Measurements from ENCODE around the gene TMEM41A.
"Not testable (repeated sequence)": the region's sequence is repeated elsewhere in the genome, so short reads cannot be mapped to it uniquely, and the experiment has no call there.

The TMEM41A gene

DNA sequence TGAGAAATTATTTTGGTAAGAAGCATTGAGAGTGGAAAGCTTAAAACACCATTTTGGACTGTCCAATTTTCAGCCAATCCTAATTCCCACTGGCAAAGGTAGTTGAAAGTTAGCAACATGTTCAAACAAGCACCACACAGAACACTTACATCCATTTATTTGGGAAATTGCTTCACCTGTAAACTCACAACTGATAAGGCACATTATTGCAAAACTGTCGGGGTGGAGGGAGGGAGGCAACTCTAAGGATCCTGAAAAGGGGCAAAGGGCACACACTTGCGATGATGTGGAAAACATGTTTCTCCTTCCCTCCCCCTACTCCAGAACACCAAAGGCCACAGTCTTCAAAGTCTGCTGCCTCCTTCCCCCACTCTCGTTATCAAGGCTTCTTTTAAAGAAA lies 9.4 kb downstream of the TMEM41A start:
- in situ Hi-C loops (cut with MboI; ENCODE audit: low sequenced_read_pairs), result no loop called here

- in situ Hi-C loops (cut with MboI; ENCODE audit: low sequenced_read_pairs), result no loop called here
These were observed 10.4 kb downstream of the TMEM41A start for GRCh38 chr3:185488465-185488864.

DNA sequence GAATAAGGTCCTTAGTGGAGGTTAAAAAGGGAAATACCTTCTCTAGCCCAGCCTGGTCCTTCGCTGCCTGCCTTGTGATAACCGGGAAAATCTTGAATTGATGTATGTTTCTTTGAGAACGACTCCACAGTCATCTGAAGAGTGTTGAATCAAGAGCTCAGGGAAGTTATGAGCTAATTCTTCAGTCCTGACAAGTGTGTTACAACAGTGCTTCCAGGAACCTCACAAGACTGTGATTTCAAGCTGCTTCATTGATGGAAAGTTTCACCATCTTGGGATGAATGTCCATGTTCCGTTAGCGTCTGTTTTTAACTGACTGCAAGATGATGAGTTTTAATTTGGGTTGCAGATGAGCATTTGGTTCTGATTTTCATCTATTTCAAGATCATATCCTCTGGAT lies 12.4 kb downstream of the TMEM41A start:
- in situ Hi-C loops (cut with MboI; ENCODE audit: low sequenced_read_pairs), result no loop called here

- in situ Hi-C loops (cut with MboI; ENCODE audit: low sequenced_read_pairs), result no loop called here
These were observed 14.5 kb downstream of the TMEM41A start for GRCh38 chr3:185484296-185484695.

- in situ Hi-C loops (cut with MboI; ENCODE audit: low sequenced_read_pairs), result no loop called here
These were observed 19.4 kb downstream of the TMEM41A start for GRCh38 chr3:185479373-185479945.

GRCh38 chr3:185477316-185477715 lies 21.5 kb downstream of the TMEM41A start:
- in situ Hi-C loops (cut with MboI; ENCODE audit: low sequenced_read_pairs), result no loop called here

DNA sequence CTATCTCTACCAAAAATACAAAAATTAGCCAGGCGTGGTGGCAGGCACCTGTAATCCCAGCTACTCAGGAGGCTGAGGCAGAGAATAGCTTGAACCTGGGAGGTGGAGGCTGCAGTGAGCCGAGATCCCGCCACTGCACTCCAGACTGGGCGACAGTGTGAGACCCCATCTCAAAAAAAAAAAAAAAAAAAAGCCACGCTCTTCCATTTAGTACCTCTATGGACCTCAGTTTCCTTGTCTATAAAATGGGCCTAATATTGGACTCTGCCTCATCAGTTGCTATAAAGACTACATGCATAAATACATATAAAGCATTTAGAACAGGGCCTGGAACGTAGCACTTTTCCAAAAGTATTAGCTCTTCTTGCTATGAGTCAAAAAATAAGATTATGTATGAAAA lies 23.9 kb downstream of the TMEM41A start:
- in situ Hi-C loops (cut with MboI; ENCODE audit: low sequenced_read_pairs), result not testable (repeated sequence)

GRCh38 chr3:185473290-185473815 lies 25.5 kb downstream of the TMEM41A start:
- in situ Hi-C loops (cut with MboI; ENCODE audit: low sequenced_read_pairs), result no loop called here

- in situ Hi-C loops (cut with MboI; ENCODE audit: low sequenced_read_pairs), result no loop called here
These were observed 28.5 kb downstream of the TMEM41A start for GRCh38 chr3:185470323-185470722.

DNA sequence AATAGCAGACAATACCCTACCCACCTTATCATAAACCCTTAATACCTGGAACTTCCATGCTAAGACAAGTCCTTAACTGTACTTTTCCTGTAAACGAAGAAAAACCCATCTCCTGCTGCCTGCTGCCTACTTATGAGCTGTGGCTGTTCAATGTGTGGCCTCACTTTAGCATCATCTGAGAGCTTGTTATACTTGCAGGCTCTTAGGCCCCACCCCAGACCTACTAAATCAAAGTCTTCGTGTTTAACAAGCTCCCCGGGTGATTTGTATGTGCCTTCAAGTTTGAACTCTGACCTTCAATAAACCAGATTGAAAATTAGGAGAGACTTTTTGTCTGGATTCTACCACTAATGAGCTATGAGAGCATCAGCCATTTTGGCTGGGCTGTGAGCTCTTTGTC lies 29.3 kb downstream of the TMEM41A start:
- in situ Hi-C loops (cut with MboI; ENCODE audit: low sequenced_read_pairs), result no loop called here

- in situ Hi-C loops (cut with MboI; ENCODE audit: low sequenced_read_pairs), result not testable (repeated sequence)
These were observed 32.7 kb downstream of the TMEM41A start for GRCh38 chr3:185466123-185466522.

GRCh38 chr3:185465471-185465870 lies 33.4 kb downstream of the TMEM41A start:
- in situ Hi-C loops (cut with MboI; ENCODE audit: low sequenced_read_pairs), result no loop called here

DNA sequence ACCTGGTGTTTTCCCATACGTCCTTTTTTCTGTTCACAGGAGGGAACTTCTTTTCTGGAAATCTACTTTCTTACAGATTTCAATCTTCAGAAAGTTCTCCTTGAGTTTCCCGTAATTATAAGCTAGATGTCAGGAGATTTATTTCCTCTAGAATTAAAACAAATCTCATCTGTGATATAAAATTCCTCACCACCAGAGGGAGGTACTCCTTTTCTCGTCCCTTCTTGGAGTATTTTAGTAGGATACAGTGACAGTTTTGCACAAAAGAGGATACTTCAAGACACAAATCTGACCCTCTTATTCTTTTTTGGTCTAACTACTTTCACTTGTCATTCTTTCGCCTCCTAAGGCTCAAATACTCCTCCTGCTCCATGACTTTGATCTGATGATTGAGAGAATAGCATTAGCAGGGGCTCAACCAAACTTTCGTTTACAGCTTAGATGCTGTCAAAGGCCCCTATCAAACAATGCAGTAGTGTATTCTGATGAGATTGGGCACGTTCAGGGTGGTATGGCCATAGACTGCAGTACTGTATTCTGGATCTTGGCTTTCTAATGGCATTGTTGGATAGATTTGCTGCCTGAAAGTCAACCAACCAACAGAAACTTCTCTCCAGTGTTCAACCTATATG lies 38.0 kb downstream of the TMEM41A start:
- in situ Hi-C loops (cut with MboI; ENCODE audit: low sequenced_read_pairs), result no loop called here

- in situ Hi-C loops (cut with MboI; ENCODE audit: low sequenced_read_pairs), result no loop called here
These were observed 38.5 kb downstream of the TMEM41A start for GRCh38 chr3:185460309-185460708.

- in situ Hi-C loops (cut with MboI; ENCODE audit: low sequenced_read_pairs), result no loop called here
These were observed 41.5 kb downstream of the TMEM41A start for GRCh38 chr3:185457376-185457775.

GRCh38 chr3:185451432-185451831 lies 47.4 kb downstream of the TMEM41A start:
- in situ Hi-C loops (cut with MboI; ENCODE audit: low sequenced_read_pairs), result not testable (repeated sequence)

GRCh38 chr3:185448107-185448506 lies 50.7 kb downstream of the TMEM41A start:
- in situ Hi-C loops (cut with MboI; ENCODE audit: low sequenced_read_pairs), result no loop called here

GRCh38 chr3:185444329-185444728 lies 54.5 kb downstream of the TMEM41A start:
- in situ Hi-C loops (cut with MboI; ENCODE audit: low sequenced_read_pairs), result no loop called here

DNA sequence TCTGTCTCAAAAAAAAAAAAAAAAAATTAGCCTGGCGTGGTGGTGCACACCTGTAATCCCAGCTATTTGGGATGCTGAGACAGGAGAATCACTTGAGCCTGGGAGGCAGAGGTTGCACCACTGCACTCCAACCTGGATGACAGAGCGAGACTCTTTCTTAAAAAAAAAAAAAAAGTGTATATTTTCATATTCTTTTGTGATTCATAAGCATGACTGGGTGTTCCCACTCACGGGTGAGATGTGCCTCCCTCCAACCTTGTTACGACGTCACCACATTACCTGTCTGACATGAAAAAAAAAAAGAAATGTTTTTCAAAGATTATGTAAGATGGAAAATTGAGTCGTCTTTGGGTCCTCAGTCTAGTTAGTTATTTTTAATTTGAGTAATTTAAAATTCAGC lies 56.8 kb downstream of the TMEM41A start:
- in situ Hi-C loops (cut with MboI; ENCODE audit: low sequenced_read_pairs), result no loop called here

DNA sequence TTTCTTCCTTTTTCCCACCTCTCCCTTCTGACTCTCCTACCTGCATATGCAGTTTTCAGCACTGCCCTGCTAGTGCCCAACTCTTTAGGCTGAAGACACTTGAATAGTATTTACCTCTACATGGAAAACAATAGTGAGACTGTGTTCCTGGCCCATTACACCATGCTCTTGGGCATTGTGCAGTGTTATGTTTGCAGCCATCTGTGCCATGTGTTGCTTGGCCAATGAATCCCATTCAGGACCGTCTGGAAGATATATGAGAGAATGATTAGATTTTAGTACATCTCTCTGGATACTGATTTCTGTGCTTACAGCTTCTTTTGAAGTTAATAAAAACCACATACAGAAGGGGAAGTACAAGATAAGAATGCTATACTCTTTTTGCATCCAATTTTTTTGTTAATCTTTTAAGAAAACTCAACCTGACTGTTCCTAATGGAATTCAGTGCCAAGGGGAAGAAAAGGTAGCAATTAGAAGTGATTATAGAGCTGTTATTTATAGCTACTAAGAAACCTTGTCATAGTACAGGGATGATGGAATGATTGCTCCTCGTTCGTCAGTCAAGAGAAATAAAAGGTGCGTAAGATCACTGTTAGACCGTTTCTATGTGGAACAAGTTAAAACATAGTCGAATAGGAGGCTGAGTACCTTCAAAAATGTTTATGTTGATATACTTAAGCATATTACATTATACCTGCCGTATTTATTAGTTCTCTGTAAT lies 58.9 kb downstream of the TMEM41A start:
- in situ Hi-C loops (cut with MboI; ENCODE audit: low sequenced_read_pairs), result no loop called here
